AG20443 (cell line): ENCODE measurements around the gene OPCML.

Experiments used
- DNase-seq: peaks from one replicate; pipeline ENCODE4 v3.0.0; 2012; ENCODE audit warnings: low spot score, mixed read lengths

The OPCML gene

GRCh38 chr11:133228471-133229329 lies 303.6 kb downstream of the OPCML start:
- no peak for DNase-seq

DNA sequence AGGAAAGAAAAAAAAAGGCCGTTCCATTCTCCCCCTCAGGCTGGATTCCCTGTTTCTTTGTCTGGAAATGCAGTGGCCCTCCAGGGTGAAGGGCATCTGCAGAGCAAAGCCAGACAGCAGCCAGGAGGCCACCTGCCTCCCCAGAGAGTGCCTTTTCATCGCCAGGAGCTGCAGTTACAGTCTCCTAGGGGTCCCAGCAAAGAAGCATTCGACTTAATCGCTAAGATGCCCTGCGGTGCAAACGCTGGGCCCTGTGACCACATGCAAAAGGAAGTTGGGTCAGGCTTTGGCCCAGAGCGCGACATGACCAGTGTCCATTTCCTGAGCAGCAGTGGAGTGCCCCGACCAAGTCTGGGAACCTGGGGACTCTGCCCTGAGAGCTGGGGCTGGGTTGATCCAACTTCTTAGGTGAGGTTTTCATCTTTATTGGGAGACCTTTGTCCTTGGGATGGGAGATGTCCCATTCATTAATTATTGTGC lies 304.6 kb downstream of the OPCML start:
- DNase-seq = no peak

GRCh38 chr11:133224271-133224670 lies 308.0 kb downstream of the OPCML start:
- no peak for DNase-seq

DNA sequence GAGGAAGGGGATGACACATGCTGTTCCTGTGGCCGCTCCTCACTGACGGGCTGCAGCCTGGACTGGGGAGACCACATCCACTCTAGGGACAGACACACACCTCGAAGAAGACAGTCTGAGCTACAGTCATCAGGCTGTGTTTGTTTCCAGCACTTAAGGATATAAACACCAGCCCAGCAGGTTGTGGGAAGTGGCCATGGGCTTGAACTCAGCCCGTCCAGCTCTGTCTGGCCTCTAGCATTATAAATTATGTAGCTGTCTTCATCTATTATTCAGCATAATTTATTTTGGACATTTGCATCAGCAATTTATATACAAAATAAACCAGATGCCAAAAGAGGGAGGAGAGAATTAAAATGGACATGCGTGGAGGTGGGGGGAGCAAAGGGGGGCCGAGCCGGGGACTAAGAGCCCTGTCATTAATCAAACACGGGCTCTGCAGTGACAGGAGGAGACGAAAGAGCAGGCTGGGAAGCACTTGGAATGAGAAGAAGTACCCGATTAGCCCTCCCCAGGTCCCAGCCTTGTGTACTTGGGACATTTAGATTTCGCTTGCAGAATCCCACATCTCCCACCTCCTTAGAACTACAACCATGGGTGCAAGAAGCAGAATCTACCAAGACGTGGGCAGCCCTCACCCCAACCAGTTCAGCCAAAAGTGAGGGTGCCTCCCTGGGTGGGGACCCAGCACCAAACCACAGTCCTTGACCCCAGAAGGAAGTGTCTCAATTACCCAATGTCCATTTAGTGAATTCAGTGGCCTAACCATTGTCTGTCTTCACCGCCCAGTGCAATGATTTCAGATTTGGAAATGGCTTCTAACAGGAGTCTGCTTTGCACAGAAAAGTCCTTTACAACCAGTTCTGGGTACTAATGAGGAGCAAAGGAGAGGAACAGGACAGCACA lies 309.6 kb downstream of the OPCML start:
- DNase-seq = no peak

DNA sequence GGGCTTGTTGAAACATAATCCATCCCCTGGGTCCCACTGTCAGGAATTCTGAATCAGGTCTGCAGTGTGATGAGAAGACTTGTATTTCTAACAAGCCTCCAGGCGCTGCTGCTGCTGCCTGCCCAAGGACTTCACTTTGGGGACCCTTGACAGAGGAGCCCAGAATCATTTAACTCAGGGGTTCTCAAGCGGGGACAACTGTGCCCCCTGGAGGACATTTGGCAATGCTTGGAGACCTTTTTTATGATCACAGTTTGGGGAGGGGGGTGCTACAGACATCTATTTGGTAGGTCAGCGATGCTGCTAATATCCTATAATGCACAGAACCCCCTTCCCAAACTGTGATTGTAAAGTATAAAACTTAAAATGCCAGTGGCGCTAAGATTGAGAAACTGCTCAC lies 312.8 kb downstream of the OPCML start:
- no peak for DNase-seq

DNA sequence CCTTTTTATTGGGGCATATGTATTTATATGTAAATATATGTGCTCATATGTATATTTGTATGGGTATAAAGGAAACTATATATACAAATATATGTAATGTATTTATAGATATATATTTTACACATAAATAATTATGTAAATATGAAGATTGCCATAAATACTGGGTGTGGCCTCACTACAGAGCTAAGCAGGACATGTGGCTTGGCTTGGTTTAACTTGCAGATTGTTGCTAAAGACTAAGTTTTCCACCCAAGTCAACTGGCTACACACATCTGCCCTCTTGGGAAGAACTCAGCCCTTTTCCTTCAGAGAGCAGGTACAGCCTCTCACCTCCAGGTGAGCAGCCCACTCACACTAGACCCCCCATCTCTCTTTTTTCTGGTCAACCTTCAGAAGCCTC lies 315.5 kb downstream of the OPCML start:
- DNase-seq = no peak

DNA sequence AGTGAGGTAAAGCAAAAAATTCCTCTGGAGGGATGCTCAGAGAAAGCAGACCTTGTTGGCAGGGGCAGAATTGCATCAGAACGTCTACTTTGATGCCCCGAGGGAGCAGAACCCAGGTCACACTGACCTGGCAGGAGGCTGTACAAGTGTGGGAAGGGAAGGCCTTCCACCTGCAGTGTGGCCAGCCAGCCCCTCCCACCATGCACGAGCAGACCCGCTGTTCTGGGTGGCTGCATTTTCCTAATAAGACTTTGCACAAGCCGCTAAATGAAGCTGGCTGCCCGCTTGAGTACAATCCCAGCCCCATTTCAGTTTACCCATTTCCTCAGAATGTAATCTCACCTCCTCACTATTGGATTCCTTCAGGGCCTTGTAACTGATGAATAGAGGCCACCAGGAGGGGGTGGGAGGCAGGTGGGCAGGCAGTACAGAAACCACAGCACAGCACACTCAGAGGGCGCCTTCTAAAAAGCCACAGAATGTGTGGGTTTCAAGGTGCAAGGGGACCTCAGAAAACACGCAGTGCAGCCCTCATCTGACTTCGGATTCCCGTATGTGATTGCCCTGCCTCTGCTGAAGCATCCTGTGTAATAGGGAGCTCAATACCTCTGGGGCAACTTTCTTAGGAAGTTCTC lies 316.6 kb downstream of the OPCML start:
- DNase-seq = no peak

GRCh38 chr11:133214646-133215045 lies 317.7 kb downstream of the OPCML start:
- DNase-seq = no peak

GRCh38 chr11:133212201-133212600 lies 320.1 kb downstream of the OPCML start:
- no peak for DNase-seq

GRCh38 chr11:133207995-133208394 lies 324.3 kb downstream of the OPCML start:
- no peak for DNase-seq

GRCh38 chr11:133206313-133207005 lies 325.8 kb downstream of the OPCML start:
- DNase-seq = no peak

DNA sequence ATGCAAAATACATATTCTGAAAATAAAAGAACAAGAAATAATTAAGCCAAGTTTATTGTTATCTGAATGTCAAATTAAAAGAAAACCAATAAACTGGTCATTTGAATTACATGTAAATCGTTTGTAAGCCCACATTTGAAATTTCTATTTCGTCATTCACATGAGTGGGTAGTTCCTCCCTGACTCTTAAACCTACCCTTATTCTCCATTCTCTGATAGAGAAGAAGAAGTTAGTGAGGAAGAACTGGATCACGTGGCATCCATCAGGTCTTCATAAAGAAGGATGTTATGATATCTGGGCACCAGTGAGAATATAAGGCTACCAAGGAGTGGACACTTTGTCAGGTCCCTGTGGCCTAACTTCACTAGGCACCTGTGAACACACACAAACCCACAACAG lies 328.1 kb downstream of the OPCML start:
- no peak for DNase-seq

GRCh38 chr11:133202816-133203215 lies 329.5 kb downstream of the OPCML start:
- DNase-seq = no peak

DNA sequence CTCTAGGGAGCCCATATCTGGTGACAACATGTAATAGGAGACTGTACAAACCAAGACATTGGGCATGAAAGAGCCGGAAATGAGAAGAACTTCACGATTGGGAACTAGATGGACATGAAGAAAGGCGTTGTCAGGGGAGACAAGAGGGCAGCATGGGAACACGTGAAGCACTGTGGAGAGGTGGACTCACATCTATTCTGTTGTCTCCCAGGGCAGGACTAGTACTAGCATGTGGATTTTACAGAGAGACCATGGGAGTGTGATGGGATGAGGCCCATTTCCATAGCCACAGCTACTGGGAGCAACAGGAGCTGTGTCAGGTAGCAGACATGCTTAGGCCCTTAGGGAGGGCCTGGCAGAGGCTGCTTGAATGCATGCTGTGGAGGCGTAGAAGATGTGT lies 333.9 kb downstream of the OPCML start:
- DNase-seq = no peak

DNA sequence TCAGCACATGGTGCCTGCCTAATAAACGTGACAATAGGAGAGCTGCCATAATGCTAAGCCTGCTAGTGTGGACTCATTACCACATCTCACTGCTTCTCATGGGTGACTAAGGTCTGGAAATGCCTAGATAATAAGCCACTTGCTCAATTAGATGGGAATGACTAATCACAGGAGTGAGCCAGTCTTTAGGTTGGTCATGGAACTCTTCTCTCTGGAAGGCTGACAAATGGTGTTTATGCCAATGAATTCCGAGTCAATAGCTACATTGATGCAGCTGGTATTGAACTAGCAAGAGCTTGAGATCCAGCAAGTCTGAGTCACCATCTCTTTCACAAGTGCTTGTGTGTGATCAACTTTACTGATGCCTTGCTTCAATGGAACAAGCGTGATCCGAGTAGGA lies 334.9 kb downstream of the OPCML start:
- DNase-seq = no peak

DNA sequence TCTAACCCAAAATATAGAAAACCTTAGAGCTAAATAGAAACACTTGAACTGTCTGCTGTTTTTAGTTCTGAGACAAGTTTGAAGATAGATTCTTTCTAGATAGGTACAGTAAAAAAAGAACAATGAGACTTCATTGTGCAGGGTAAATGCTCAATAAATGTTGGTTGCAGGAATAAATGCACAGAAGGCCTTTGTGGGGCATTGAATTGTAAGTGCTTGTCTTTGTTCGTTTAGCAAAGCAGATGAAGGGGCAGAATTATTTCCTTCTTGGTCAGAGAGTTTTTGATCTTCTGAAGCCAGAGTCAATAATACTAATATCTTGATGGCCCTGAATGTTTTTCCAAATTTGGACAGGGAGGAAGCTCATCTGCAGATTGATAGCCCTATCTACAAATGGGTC lies 340.4 kb downstream of the OPCML start:
- no peak for DNase-seq

DNA sequence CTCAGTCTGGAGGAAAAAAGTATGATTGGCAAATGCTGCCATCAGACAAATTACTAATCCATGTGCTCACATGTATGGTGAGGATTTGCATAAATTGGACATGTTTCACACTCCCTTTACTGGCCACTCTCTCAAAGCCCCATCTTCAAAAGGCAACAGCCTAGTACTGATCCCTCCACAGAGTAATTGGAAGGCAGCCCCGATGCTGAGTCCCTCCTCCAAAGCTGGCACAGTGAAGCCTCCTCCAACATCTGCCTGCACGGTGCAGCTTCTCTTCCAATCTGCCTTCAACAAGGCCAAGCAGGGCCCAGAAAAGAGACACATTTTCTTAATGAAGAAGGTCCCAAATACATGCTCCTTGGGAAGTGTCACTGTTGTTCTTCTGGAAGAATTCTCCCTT lies 350.6 kb downstream of the OPCML start:
- DNase-seq = no peak

DNA sequence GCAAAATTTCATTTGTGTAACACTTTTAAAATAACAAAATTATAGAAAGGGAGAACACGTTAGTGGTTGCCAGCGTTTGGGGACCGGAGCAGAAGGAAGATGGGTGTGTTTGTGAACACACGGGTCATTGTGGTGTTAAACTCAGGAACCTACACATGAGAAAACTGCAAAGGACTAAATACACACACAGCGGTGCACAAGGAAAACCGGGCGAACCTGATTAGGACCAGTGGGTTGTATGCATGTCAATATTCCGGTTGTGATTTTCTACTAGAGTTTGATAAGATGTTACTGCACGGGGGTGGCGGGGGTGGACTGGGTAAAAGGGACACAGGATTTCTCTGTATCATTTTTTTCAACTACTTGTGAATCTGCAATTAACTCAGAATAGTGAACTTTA lies 351.2 kb downstream of the OPCML start:
- DNase-seq = no peak

DNA sequence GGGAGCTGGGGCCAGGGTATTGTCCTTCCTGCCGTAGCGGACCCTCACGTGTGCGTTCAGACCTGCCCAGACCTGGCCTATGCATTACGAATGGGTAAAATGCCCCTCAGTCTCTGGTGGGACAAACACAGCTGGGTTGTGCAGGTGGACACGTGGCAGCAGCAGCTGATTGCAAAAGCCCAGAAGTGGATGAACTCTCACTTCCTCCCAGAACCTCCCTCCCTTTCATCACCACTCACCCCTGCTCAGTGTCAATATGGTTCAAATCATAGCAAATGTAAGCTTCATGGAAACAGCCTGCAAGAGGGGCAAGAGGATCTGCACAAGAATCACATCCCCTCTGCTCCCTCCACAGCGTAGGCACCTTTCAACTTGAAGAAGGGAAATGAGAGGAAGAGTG lies 352.1 kb downstream of the OPCML start:
- DNase-seq = no peak

GRCh38 chr11:133176748-133177147 lies 355.6 kb downstream of the OPCML start:
- DNase-seq = no peak

- no peak for DNase-seq
Observed at GRCh38 chr11:133175103-133175502, 357.2 kb downstream of the OPCML start.
